PC-3 (cell line): ENCODE results near the gene ZNF333. TPM values are rescaled to one million over a fixed set of nuclear protein-coding genes. Genes with fewer than 3 reads are reported as not detected.

Experiments used
- ATAC-seq: fragments of 200-7000 bp; cut with Tn5 transposase; 2 replicates; pipeline ENCODE4 v1.9.1; 2020; ENCODE audit warnings: mild to moderate bottlenecking, moderate library complexity
- BruUV-seq: library from RNA; stranded (reverse); fragments of 400-500 nt; replicated peaks from 2 replicates; lab custom pipeline; 2021; lab: Mats Ljungman, UMichigan
- CTCF ChIA-PET: fragments of 300-600 bp; sonication (Branson Sonifier 250); formaldehyde crosslinking; loops from one replicate; lab custom pipeline; 2022; ENCODE audit warnings: antibody characterized with exemption; lab: Charles Lee
- POLR2A ChIA-PET: fragments of 300-600 bp; sonication (Branson Sonifier 250); formaldehyde crosslinking; loops from one replicate; lab custom pipeline; 2022; ENCODE audit warnings: antibody characterized with exemption; ENCODE audit not compliant: unreplicated experiment; lab: Charles Lee
- DNase-seq: peaks from one replicate; pipeline ENCODE4 v3.0.0-alpha.2; 2015
- H2AFZ ChIP-seq: fragments of 300-600 bp; sonication (generic); 2 replicates; pipeline ENCODE4 v1.6.0; 2016; ENCODE audit warnings: antibody characterized with exemption, low read length
- H3F3A ChIP-seq: fragments of 300-600 bp; sonication (generic); one replicate; pipeline ENCODE4 v1.6.0; 2017; ENCODE audit warnings: antibody characterized with exemption, low read length, control low read depth, mild to moderate bottlenecking; ENCODE audit not compliant: unreplicated experiment
- H3K27ac ChIP-seq: fragments of 300-600 bp; sonication (generic); 2 replicates; pipeline ENCODE4 v1.5.1; 2016; ENCODE audit warnings: mild to moderate bottlenecking, low read length
- H3K27me3 ChIP-seq: fragments of 300-600 bp; sonication (generic); 2 replicates; pipeline ENCODE4 v1.6.1; 2016; ENCODE audit warnings: low read length, mixed read lengths
- H3K36me3 ChIP-seq: fragments of 300-600 bp; sonication (generic); 2 replicates; pipeline ENCODE4 v1.6.1; 2016; ENCODE audit warnings: low read depth, mixed run types, low read length, mixed read lengths
- H3K4me1 ChIP-seq: fragments of 300-600 bp; sonication (generic); 2 replicates; pipeline ENCODE4 v1.5.1; 2016; ENCODE audit warnings: low read length; ENCODE audit not compliant: insufficient read depth
- H3K4me2 ChIP-seq: fragments of 300-600 bp; sonication (generic); 2 replicates; pipeline ENCODE4 v1.6.0; 2016; ENCODE audit warnings: low read length
- H3K4me3 ChIP-seq: fragments of 300-600 bp; sonication (generic); 2 replicates; pipeline ENCODE4 v1.5.1; 2016; ENCODE audit warnings: mild to moderate bottlenecking, low read length, mixed read lengths
- H3K79me2 ChIP-seq: fragments of 300-600 bp; sonication (generic); 2 replicates; pipeline ENCODE4 v1.6.1; 2017; ENCODE audit warnings: low read length, mixed read lengths
- H3K9ac ChIP-seq: fragments of 300-600 bp; sonication (generic); 2 replicates; pipeline ENCODE4 v1.6.0; 2016; ENCODE audit warnings: mild to moderate bottlenecking, low read length
- H3K9me2 ChIP-seq: fragments of 300-600 bp; sonication (generic); replicated peaks from 2 replicates; pipeline ENCODE4 v1.6.1; 2016; ENCODE audit warnings: mixed run types, low read length, mixed read lengths
- H3K9me3 ChIP-seq: fragments of 300-600 bp; sonication (generic); 2 replicates; pipeline ENCODE4 v1.6.1; 2016; ENCODE audit warnings: low read length, mixed read lengths
- H4K20me1 ChIP-seq: fragments of 300-600 bp; sonication (generic); 2 replicates; pipeline ENCODE4 v1.6.1; 2016; ENCODE audit warnings: low read length, mixed read lengths
- EZH2 ChIP-seq: fragments of 300-600 bp; sonication (generic); IDR thresholded peaks from one replicate; pipeline ENCODE4 v1.6.1; 2017; ENCODE audit warnings: antibody characterized with exemption, mild to moderate bottlenecking, low read length; ENCODE audit not compliant: unreplicated experiment
- EZH2phosphoT487 ChIP-seq: fragments of 300-600 bp; sonication (generic); IDR thresholded peaks from 2 replicates; pipeline ENCODE4 v1.6.1; 2018; ENCODE audit warnings: mild to moderate bottlenecking, antibody characterized with exemption, low read length, borderline replicate concordance
- intact Hi-C: fragments of 100-400 bp; cut with micrococcal nuclease; formaldehyde crosslinking; loops from 2 replicates; pipeline ENCODE4 v1.9.0; 2023
- total RNA-seq: library from RNA; depleted of rRNA; stranded (reverse); fragments of >200 nt; gene quantifications from 2 replicates; pipeline ENCODE4 v1.2.3, GENCODE V29; 2014
- TF ChIP-seq, protein P1 (sequence below): fragments of 300-600 bp; sonication (generic); conservative IDR thresholded peaks from 2 replicates; pipeline ENCODE4 v1.5.1; 2017; ENCODE audit warnings: antibody characterized with exemption, low read depth, mild to moderate bottlenecking, low read length

ZNF333 gene
- total RNA-seq, 1 experiment from 2014 or later, result 6.2 TPM

GRCh38 chr19:14769201-14769600 lies 79.4 kb downstream of the ZNF333 start:
- intact Hi-C loops, result no loop called here
- Histone ChIP-seq H3F3A (no peaks in the 10 kb centered on the region), H3K36me3 (no peaks in the 10 kb centered on the region), H3K27ac (no peak overlapping the region), H3K9me3 (no peaks in the 10 kb centered on the region), H3K4me1 (no peaks in the 10 kb centered on the region), H4K20me1 (no peaks in the 10 kb centered on the region), H2AFZ (no peak overlapping the region), H3K9ac (no peak overlapping the region), H3K4me3 (no peak overlapping the region), H3K9me2 (no peaks in the 10 kb centered on the region), H3K79me2 (no peaks in the 10 kb centered on the region), H3K4me2 (no peak overlapping the region), H3K27me3 (no peaks in the 10 kb centered on the region)
- ChIA-PET POLR2A (no interaction called here), CTCF (no interaction called here)
- ATAC-seq (no peak), DNase-seq (no peak)
- TF ChIP-seq EZH2phosphoT487 (no peak), EZH2 (no peak)
- TF ChIP-seq, protein P1, sequence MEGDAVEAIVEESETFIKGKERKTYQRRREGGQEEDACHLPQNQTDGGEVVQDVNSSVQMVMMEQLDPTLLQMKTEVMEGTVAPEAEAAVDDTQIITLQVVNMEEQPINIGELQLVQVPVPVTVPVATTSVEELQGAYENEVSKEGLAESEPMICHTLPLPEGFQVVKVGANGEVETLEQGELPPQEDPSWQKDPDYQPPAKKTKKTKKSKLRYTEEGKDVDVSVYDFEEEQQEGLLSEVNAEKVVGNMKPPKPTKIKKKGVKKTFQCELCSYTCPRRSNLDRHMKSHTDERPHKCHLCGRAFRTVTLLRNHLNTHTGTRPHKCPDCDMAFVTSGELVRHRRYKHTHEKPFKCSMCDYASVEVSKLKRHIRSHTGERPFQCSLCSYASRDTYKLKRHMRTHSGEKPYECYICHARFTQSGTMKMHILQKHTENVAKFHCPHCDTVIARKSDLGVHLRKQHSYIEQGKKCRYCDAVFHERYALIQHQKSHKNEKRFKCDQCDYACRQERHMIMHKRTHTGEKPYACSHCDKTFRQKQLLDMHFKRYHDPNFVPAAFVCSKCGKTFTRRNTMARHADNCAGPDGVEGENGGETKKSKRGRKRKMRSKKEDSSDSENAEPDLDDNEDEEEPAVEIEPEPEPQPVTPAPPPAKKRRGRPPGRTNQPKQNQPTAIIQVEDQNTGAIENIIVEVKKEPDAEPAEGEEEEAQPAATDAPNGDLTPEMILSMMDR, result no peak
- no TSS peak for BruUV-seq

DNA sequence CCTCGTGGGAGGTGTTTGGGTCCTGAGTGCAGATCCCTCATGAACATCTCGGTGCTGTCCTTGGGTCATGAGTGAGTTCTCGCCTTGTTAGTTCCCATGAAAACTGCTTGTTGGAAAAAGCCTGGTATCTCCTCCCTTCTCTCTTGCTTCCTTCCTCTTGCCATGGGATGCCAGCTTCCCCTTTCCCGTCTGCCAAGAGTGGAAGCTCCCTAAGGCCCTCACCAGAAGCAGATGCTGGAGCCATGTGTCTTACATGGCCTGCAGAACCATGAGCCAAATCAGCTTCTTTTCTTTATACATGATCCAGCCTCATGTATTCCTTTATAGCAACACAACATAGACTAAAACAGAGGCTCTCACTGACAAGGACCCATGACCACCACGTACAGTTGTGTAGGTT lies 80.3 kb downstream of the ZNF333 start:
- Histone ChIP-seq H3K27me3 (no peaks in the 10 kb centered on the region), H2AFZ (no peak overlapping the region), H3K9me3 (no peaks in the 10 kb centered on the region), H3K9me2 (no peaks in the 10 kb centered on the region), H3K36me3 (no peaks in the 10 kb centered on the region), H3K4me2 (no peak overlapping the region), H3K4me3 (no peak overlapping the region), H3F3A (no peaks in the 10 kb centered on the region), H3K79me2 (no peaks in the 10 kb centered on the region), H3K27ac (no peak overlapping the region), H4K20me1 (no peaks in the 10 kb centered on the region), H3K9ac (no peak overlapping the region), H3K4me1 (no peaks in the 10 kb centered on the region)
- ChIA-PET POLR2A (no interaction called here), CTCF (no interaction called here)
- intact Hi-C loops, result no loop called here
- DNase-seq (no peak), ATAC-seq (no peak)
- BruUV-seq, result no TSS peak
- no peak for TF ChIP-seq EZH2
- no peak for TF ChIP-seq EZH2phosphoT487
- TF ChIP-seq, protein P1, result no peak

GRCh38 chr19:14770944-14771839 lies 81.3 kb downstream of the ZNF333 start:
- no peaks in the 10 kb centered on the region for H3K9me3 ChIP-seq
- H3K4me2 ChIP-seq, result no peak overlapping the region
- no peaks in the 10 kb centered on the region for H3K36me3 ChIP-seq
- H3F3A ChIP-seq, result no peaks in the 10 kb centered on the region
- no peak overlapping the region for H2AFZ ChIP-seq
- no peaks in the 10 kb centered on the region for H3K79me2 ChIP-seq
- H3K9ac ChIP-seq, result no peak overlapping the region
- intact Hi-C loops, result no loop called here
- no TSS peak for BruUV-seq
- ChIA-PET POLR2A (no interaction called here), CTCF (no interaction called here)
- no peak overlapping the region for H3K4me3 ChIP-seq
- TF ChIP-seq EZH2 (no peak), EZH2phosphoT487 (no peak)
- TF ChIP-seq, protein P1, result no peak
- no peaks in the 10 kb centered on the region for H4K20me1 ChIP-seq
- DNase-seq, result no peak
- ATAC-seq, result no peak
- peaks cover 3% of the 10 kb centered on the region; the same call in 1 of the 2 replicates for H3K4me1 ChIP-seq
- no peak overlapping the region for H3K27ac ChIP-seq
- no peaks in the 10 kb centered on the region for H3K9me2 ChIP-seq
- no peaks in the 10 kb centered on the region for H3K27me3 ChIP-seq
